IMR-90 (cell line): Measurements from ENCODE around the gene ATP10A. TPM values are rescaled to one million over a fixed set of nuclear protein-coding genes. Genes with fewer than 3 reads are reported as not detected.

Experiments used
- ATAC-seq: fragments of 200-7000 bp; cut with Tn5 transposase; 2 replicates; pipeline ENCODE4 v1.9.1; 2020; ENCODE audit warnings: low read depth, mild to moderate bottlenecking, moderate library complexity
- BruUV-seq: library from RNA; stranded (reverse); fragments of 400-500 nt; replicated peaks from 2 replicates; lab custom pipeline; 2021; lab: Mats Ljungman, UMichigan
- CTCF ChIA-PET: fragments of 300-600 bp; formaldehyde crosslinking; extraction: SDS; loops from one replicate; lab custom pipeline; 2021; ENCODE audit warnings: antibody characterized with exemption; lab: Yijun Ruan, JAX
- POLR2A ChIA-PET: fragments of 300-600 bp; sonication (Branson Sonifier 250); formaldehyde crosslinking; loops from one replicate; lab custom pipeline; 2022; ENCODE audit warnings: antibody characterized with exemption; ENCODE audit not compliant: unreplicated experiment; lab: Charles Lee
- DNase-seq: peaks from one replicate; pipeline ENCODE4 v3.0.0; 2013
- H2AFZ ChIP-seq: replicated peaks from 2 replicates; pipeline ENCODE3; 2013; ENCODE audit warnings: low read length, mild to moderate bottlenecking; ENCODE audit not compliant: poor library complexity
- H2AK5ac ChIP-seq: 2 replicates; pipeline ENCODE4 v1.6.1; 2013; ENCODE audit warnings: low read depth, low read length, inconsistent platforms
- H2AK9ac ChIP-seq: replicated peaks from 2 replicates; pipeline ENCODE3; 2013; ENCODE audit warnings: mild to moderate bottlenecking, low read depth, low read length, moderate library complexity; ENCODE audit not compliant: poor library complexity
- H2BK120ac ChIP-seq: 2 replicates; pipeline ENCODE4 v1.6.1; 2013; ENCODE audit warnings: low read depth, low read length, inconsistent platforms
- H2BK15ac ChIP-seq: 3 replicates; pipeline ENCODE4 v1.6.1; 2013; ENCODE audit warnings: low read depth, low read length, inconsistent platforms
- H2BK20ac ChIP-seq: 2 replicates; pipeline ENCODE4 v1.6.1; 2013; ENCODE audit warnings: low read depth, mild to moderate bottlenecking, inconsistent platforms, low read length, moderate library complexity
- H2BK5ac ChIP-seq: 2 replicates; pipeline ENCODE4 v1.6.1; 2013; ENCODE audit warnings: mild to moderate bottlenecking, low read depth, low read length, inconsistent platforms; ENCODE audit not compliant: poor library complexity, severe bottlenecking
- H3K14ac ChIP-seq: replicated peaks from 2 replicates; pipeline ENCODE4 v1.6.1; 2013; ENCODE audit warnings: low read depth, low read length, inconsistent platforms
- H3K18ac ChIP-seq: 2 replicates; pipeline ENCODE4 v1.6.1; 2013; ENCODE audit warnings: low read depth, low read length, control low read depth
- H3K23ac ChIP-seq: 2 replicates; pipeline ENCODE4 v1.6.1; 2013; ENCODE audit warnings: low read depth, low read length, inconsistent platforms
- H3K27ac ChIP-seq: 2 replicates; pipeline ENCODE4 v1.5.1; 2013; ENCODE audit warnings: mild to moderate bottlenecking, control low read depth, low read length; ENCODE audit not compliant: insufficient read depth
- H3K27me3 ChIP-seq: 2 replicates; pipeline ENCODE4 v1.6.1; 2013; ENCODE audit warnings: low read length; ENCODE audit not compliant: control insufficient read depth, insufficient read depth
- H3K36me3 ChIP-seq: 2 replicates; pipeline ENCODE4 v1.6.1; 2013; ENCODE audit warnings: low read length, mixed read lengths; ENCODE audit not compliant: control insufficient read depth, insufficient read depth
- H3K4ac ChIP-seq: 2 replicates; pipeline ENCODE4 v1.6.1; 2013; ENCODE audit warnings: low read depth, low read length, inconsistent platforms
- H3K4me1 ChIP-seq: 2 replicates; pipeline ENCODE4 v1.6.1; 2013; ENCODE audit warnings: low read length, mixed read lengths; ENCODE audit not compliant: control insufficient read depth, insufficient read depth
- H3K4me2 ChIP-seq: 2 replicates; pipeline ENCODE4 v1.6.1; 2013; ENCODE audit warnings: low read depth, mild to moderate bottlenecking, control low read depth, low read length, moderate library complexity
- H3K4me3 ChIP-seq: 2 replicates; pipeline ENCODE4 v1.5.1; 2013; ENCODE audit warnings: low read depth, mild to moderate bottlenecking, control low read depth, low read length, moderate library complexity; ENCODE audit not compliant: insufficient read depth
- H3K56ac ChIP-seq: 2 replicates; pipeline ENCODE4 v1.6.1; 2013; ENCODE audit warnings: low read length, inconsistent platforms; ENCODE audit not compliant: insufficient read depth; ENCODE audit errors: extremely low read depth
- H3K79me1 ChIP-seq, 2 experiments: 2 replicates each; pipeline ENCODE4 v1.6.1; 2013; ENCODE audit warnings: low read length in 2 of 2, inconsistent platforms in 1 of 2, low read depth in 1 of 2
- H3K9ac ChIP-seq: 2 replicates; pipeline ENCODE4 v1.6.1; 2013; ENCODE audit warnings: low read depth, low read length, control low read depth
- H3K9me1 ChIP-seq: 2 replicates; pipeline ENCODE4 v1.6.1; 2013; ENCODE audit warnings: low read length, inconsistent platforms; ENCODE audit not compliant: insufficient read depth
- H3K9me3 ChIP-seq: 2 replicates; pipeline ENCODE4 v1.6.1; 2013; ENCODE audit warnings: low read length; ENCODE audit not compliant: control insufficient read depth, insufficient read depth
- H4K20me1 ChIP-seq: 2 replicates; pipeline ENCODE4 v1.6.1; 2013; ENCODE audit warnings: low read length, inconsistent platforms; ENCODE audit not compliant: insufficient read depth
- H4K5ac ChIP-seq: 2 replicates; pipeline ENCODE4 v1.6.1; 2013; ENCODE audit warnings: mild to moderate bottlenecking, low read depth, low read length, control low read depth
- H4K8ac ChIP-seq, 2 experiments: 2 replicates each; pipeline ENCODE4 v1.6.1; 2013; ENCODE audit warnings: low read depth in 2 of 2, low read length in 2 of 2, control low read depth in 1 of 2, inconsistent platforms in 1 of 2
- H4K91ac ChIP-seq: 2 replicates; pipeline ENCODE4 v1.6.1; 2013; ENCODE audit warnings: low read depth, low read length, inconsistent platforms; ENCODE audit not compliant: insufficient read depth
- BHLHE40 ChIP-seq: fragments of 150-350 bp; IDR thresholded peaks from 2 replicates; pipeline ENCODE4 v1.6.1; 2016; ENCODE audit warnings: mild to moderate bottlenecking, low read depth, low read length
- CEBPB ChIP-seq: IDR thresholded peaks from 2 replicates; pipeline ENCODE4 v1.6.1; 2012; ENCODE audit warnings: low read depth, low read length, improper control_type of control experiment
- CHD1 ChIP-seq: IDR thresholded peaks from 2 replicates; pipeline ENCODE4 v1.6.1; 2012; ENCODE audit warnings: low read depth, low read length, improper control_type of control experiment
- CTCF ChIP-seq: conservative IDR thresholded peaks from 2 replicates; pipeline ENCODE4 v1.5.1; 2012; ENCODE audit warnings: mild to moderate bottlenecking, low read depth, low read length, improper control_type of control experiment
- FOS ChIP-seq: fragments of 150-350 bp; IDR thresholded peaks from 2 replicates; pipeline ENCODE4 v1.6.1; 2016; ENCODE audit warnings: low read depth, low read length
- MAZ ChIP-seq: IDR thresholded peaks from 2 replicates; pipeline ENCODE4 v1.6.1; 2012; ENCODE audit warnings: low read depth, mild to moderate bottlenecking, low read length, improper control_type of control experiment, moderate library complexity, borderline replicate concordance
- MXI1 ChIP-seq: IDR thresholded peaks from 2 replicates; pipeline ENCODE4 v1.6.1; 2012; ENCODE audit warnings: low read depth, mild to moderate bottlenecking, low read length, moderate library complexity, borderline replicate concordance
- NFE2L2 ChIP-seq: fragments of 150-350 bp; IDR thresholded peaks from 2 replicates; pipeline ENCODE4 v1.6.1; 2016; ENCODE audit warnings: low read depth, mild to moderate bottlenecking, low read length
- POLR2A ChIP-seq: IDR thresholded peaks from 2 replicates; pipeline ENCODE4 v1.6.1; 2012; ENCODE audit warnings: mild to moderate bottlenecking, low read depth, low read length
- RAD21 ChIP-seq: IDR thresholded peaks from 2 replicates; pipeline ENCODE4 v1.6.1; 2012; ENCODE audit warnings: low read length, improper control_type of control experiment
- RCOR1 ChIP-seq: IDR thresholded peaks from 2 replicates; pipeline ENCODE4 v1.6.1; 2012; ENCODE audit warnings: mild to moderate bottlenecking, low read length, improper control_type of control experiment; ENCODE audit not compliant: insufficient replicate concordance
- RFX5 ChIP-seq: IDR thresholded peaks from 2 replicates; pipeline ENCODE4 v1.8.0; 2012; ENCODE audit warnings: low read depth, mild to moderate bottlenecking, low read length, moderate library complexity
- SMC3 ChIP-seq: fragments of 150-350 bp; IDR thresholded peaks from 2 replicates; pipeline ENCODE4 v1.6.1; 2016; ENCODE audit warnings: low read depth, mild to moderate bottlenecking, antibody characterized with exemption, low read length, moderate library complexity
- WGBS, 2 experiments: methylation state at CpG; one replicate each; pipeline versions ENCODE4 v1.1.5 to v1.1.7; 2013; ENCODE audit warnings: missing lambda C conversion rate in 2 of 2; ENCODE audit not compliant: insufficient read length in 1 of 2; ENCODE audit errors: extremely low coverage in 2 of 2; 5-methylcytosine and 5-hydroxymethylcytosine counted together
- dilution Hi-C: fragments of 300-500 bp; cut with HindIII; formaldehyde crosslinking; loops from one replicate; pipeline ENCODE4 v1.14.3; 2018; ENCODE audit warnings: low sequenced_read_pairs; ENCODE audit not compliant: unreplicated experiment
- in situ Hi-C: fragments of 300-500 bp; cut with MboI; formaldehyde crosslinking; loops from 3 replicates; pipeline ENCODE4 v1.14.3; 2019; ENCODE audit warnings: low sequenced_read_pairs, inconsistent platforms, mixed read lengths
- intact Hi-C: fragments of 100-400 bp; cut with micrococcal nuclease; formaldehyde crosslinking; loops from 2 replicates; pipeline ENCODE4 v1.10.0; 2022
- polyA plus RNA-seq, 3 experiments: library from polyadenylated mRNA; depleted of rRNA; stranded (reverse); fragments of >200 nt; gene quantifications; 2 replicates each; pipeline ENCODE4 v1.2.3, GENCODE V29; 2012; ENCODE audit warnings: low replicate concordance in 1 of 3
- total RNA-seq: library from RNA; depleted of rRNA; stranded (reverse); fragments of >200 nt; gene quantifications from 2 replicates; pipeline ENCODE4 v1.2.3, GENCODE V29; 2012
- TF ChIP-seq, protein P1 (sequence below): fragments of 150-350 bp; IDR thresholded peaks from 2 replicates; pipeline ENCODE4 v1.6.1; 2017; ENCODE audit warnings: mild to moderate bottlenecking, antibody characterized with exemption, low read length, low read depth
- TF ChIP-seq, protein P2 (sequence below): fragments of 150-350 bp; IDR thresholded peaks from 2 replicates; pipeline ENCODE4 v1.6.1; 2016; ENCODE audit warnings: low read depth, mild to moderate bottlenecking, low read length, moderate library complexity, borderline replicate concordance

ATP10A gene
- total and polyA plus RNA-seq, 2 of the 4 experiments (the other 2 are of a cell fraction): 13.8 to 16.0 TPM

- H3K27ac ChIP-seq: no peak overlapping the region
- DNase-seq (no peak), ATAC-seq (no peak)
- H2BK120ac ChIP-seq: no peak overlapping the region
- H3K56ac ChIP-seq: no peak overlapping the region
- no peaks in the 10 kb centered on the region for H3K9me3 ChIP-seq
- H4K91ac ChIP-seq: no peak overlapping the region
- ChIA-PET POLR2A (no interaction called here), CTCF (interaction anchor here (0.6 kb wide), 1 partner anchor 139 kb away, joined by 3 read pairs; no protein-coding TSS in a partner anchor)
- in situ Hi-C loops (no loop called here), intact Hi-C loops (no loop called here), dilution Hi-C loops (no loop called here)
- peaks cover 26 to 71% of the 10 kb centered on the region in 2 experiments for H3K79me1 ChIP-seq
- H2BK15ac ChIP-seq: no peak overlapping the region
- H3K23ac ChIP-seq: no peak overlapping the region
- H4K20me1 ChIP-seq: peaks cover 6% of the 10 kb centered on the region; the same call in 1 of the 2 replicates
- peaks cover 14% of the 10 kb centered on the region for H3K4me1 ChIP-seq
- H3K4me2 ChIP-seq: no peak overlapping the region
- H3K9me1 ChIP-seq: peaks cover 22% of the 10 kb centered on the region
- no peak overlapping the region for H2AK9ac ChIP-seq
- BruUV-seq: no TSS peak
- H4K8ac ChIP-seq: no peak overlapping the region
- H3K36me3 ChIP-seq: peaks cover 4% of the 10 kb centered on the region; the same call in 1 of the 2 replicates
- H3K27me3 ChIP-seq: no peaks in the 10 kb centered on the region
- no peak overlapping the region for H2BK20ac ChIP-seq
- no peak overlapping the region for H2AK5ac ChIP-seq
- no peak overlapping the region for H3K4me3 ChIP-seq
- WGBS, 2 experiments: 93% methylated on average over 2 of the region's 10 CpGs; no CpG with 5 or more reads in 1 of the 2 experiments
- no peak overlapping the region for H2AFZ ChIP-seq
- no peak overlapping the region for H3K9ac ChIP-seq
- H3K4ac ChIP-seq: no peak overlapping the region
- no peak overlapping the region for H3K18ac ChIP-seq
- H3K14ac ChIP-seq: no peak overlapping the region
- no peak overlapping the region for H2BK5ac ChIP-seq
- H4K5ac ChIP-seq: no peak overlapping the region
- TF ChIP-seq, protein P1, sequence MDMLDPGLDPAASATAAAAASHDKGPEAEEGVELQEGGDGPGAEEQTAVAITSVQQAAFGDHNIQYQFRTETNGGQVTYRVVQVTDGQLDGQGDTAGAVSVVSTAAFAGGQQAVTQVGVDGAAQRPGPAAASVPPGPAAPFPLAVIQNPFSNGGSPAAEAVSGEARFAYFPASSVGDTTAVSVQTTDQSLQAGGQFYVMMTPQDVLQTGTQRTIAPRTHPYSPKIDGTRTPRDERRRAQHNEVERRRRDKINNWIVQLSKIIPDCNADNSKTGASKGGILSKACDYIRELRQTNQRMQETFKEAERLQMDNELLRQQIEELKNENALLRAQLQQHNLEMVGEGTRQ: no peak
- TF ChIP-seq CTCF (no peak), POLR2A (no peak), NFE2L2 (no peak), FOS (no peak), RAD21 (no peak), CHD1 (no peak), MAZ (no peak), RFX5 (no peak), BHLHE40 (no peak), CEBPB (no peak), RCOR1 (no peak), SMC3 (no peak), MXI1 (no peak)
- TF ChIP-seq, protein P2, sequence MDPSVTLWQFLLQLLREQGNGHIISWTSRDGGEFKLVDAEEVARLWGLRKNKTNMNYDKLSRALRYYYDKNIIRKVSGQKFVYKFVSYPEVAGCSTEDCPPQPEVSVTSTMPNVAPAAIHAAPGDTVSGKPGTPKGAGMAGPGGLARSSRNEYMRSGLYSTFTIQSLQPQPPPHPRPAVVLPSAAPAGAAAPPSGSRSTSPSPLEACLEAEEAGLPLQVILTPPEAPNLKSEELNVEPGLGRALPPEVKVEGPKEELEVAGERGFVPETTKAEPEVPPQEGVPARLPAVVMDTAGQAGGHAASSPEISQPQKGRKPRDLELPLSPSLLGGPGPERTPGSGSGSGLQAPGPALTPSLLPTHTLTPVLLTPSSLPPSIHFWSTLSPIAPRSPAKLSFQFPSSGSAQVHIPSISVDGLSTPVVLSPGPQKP: no peak
Measured at GRCh38 chr15:25800761-25801515, 62.2 kb downstream of the ATP10A start.
